Ectodermal cell (in vitro differentiated cells): ENCODE measurements around the gene SLC9A3.
"Not testable (repeated sequence)": the region's sequence is repeated elsewhere in the genome, so short reads cannot be mapped to it uniquely, and the experiment has no call there.

Experiments
- H3K27ac ChIP-seq: 2 replicates; pipeline ENCODE4 v1.7.0; 2013; ENCODE audit warnings: mild to moderate bottlenecking, low read depth, low read length; ENCODE audit not compliant: insufficient read depth, poor library complexity, severe bottlenecking
- H3K27me3 ChIP-seq: 2 replicates; pipeline ENCODE4 v1.7.0; 2013; ENCODE audit warnings: mild to moderate bottlenecking, low read length; ENCODE audit not compliant: insufficient read depth, control insufficient read depth, poor library complexity, severe bottlenecking
- H3K36me3 ChIP-seq: one replicate; pipeline ENCODE4 v1.7.0; 2013; ENCODE audit warnings: low read length; ENCODE audit not compliant: control insufficient read depth, insufficient read depth
- H3K4me1 ChIP-seq: one replicate; pipeline ENCODE4 v1.7.0; 2013; ENCODE audit warnings: low read length; ENCODE audit not compliant: control insufficient read depth, insufficient read depth
- H3K4me3 ChIP-seq: 2 replicates; pipeline ENCODE4 v1.7.0; 2013; ENCODE audit warnings: low read depth, low read length, control low read depth; ENCODE audit not compliant: insufficient read depth
- H3K9me3 ChIP-seq: 2 replicates; pipeline ENCODE4 v1.7.0; 2013; ENCODE audit warnings: mild to moderate bottlenecking, low read length, moderate library complexity; ENCODE audit not compliant: control insufficient read depth
- WGBS, 2 experiments: methylation state at CpG; one replicate each; pipeline ENCODE4 v1.1.7; 2013; ENCODE audit warnings: missing lambda C conversion rate in 2 of 2; 5-methylcytosine and 5-hydroxymethylcytosine counted together

SLC9A3 gene

GRCh38 chr5:474840-475661, 49.2 kb downstream of the SLC9A3 start:
- Histone ChIP-seq H3K4me3 (no peak overlapping the region), H3K36me3 (no peaks in the 10 kb centered on the region), H3K9me3 (no peaks in the 10 kb centered on the region), H3K4me1 (peaks cover 6% of the 10 kb centered on the region), H3K27ac (no peak overlapping the region), H3K27me3 (peaks cover 45% of the 10 kb centered on the region)
- WGBS, 2 experiments, result 20% methylated on average over 50 of the region's 50 CpGs

- 1 to 2% methylated on average over 21 to 40 of the region's 50 CpGs for WGBS, 2 experiments
Observed at GRCh38 chr5:474232-474839, 49.9 kb downstream of the SLC9A3 start.

GRCh38 chr5:473551-474192, 50.6 kb downstream of the SLC9A3 start:
- H3K27ac ChIP-seq, result no peak overlapping the region
- no peaks in the 10 kb centered on the region for H3K9me3 ChIP-seq
- H3K4me1 ChIP-seq, result peaks cover 6% of the 10 kb centered on the region
- peak overlapping the region; percentile 67 for H3K4me3 ChIP-seq
- peaks cover 45% of the 10 kb centered on the region for H3K27me3 ChIP-seq
- no peaks in the 10 kb centered on the region for H3K36me3 ChIP-seq
- WGBS, 2 experiments, result 1% methylated on average over 44 of the region's 44 CpGs

More at GRCh38 chr5:474232-474839, 49.9 kb downstream of the SLC9A3 start:
- Histone ChIP-seq H3K27me3 (peaks cover 45% of the 10 kb centered on the region), H3K4me3 (peak overlapping the region; percentile 67)
- not testable (repeated sequence) for H3K9me3 ChIP-seq, H3K27ac ChIP-seq, H3K4me1 ChIP-seq, H3K36me3 ChIP-seq

- no peaks in the 10 kb centered on the region for H3K36me3 ChIP-seq
- H3K27ac ChIP-seq, result no peak overlapping the region
- 1% methylated on average over 137 of the region's 137 CpGs for WGBS, 2 experiments
Observed at GRCh38 chr5:472656-473550, 51.3 kb downstream of the SLC9A3 start.

GRCh38 chr5:472076-472655, 52.1 kb downstream of the SLC9A3 start:
- Histone ChIP-seq H3K4me1 (peaks cover 6% of the 10 kb centered on the region), H3K36me3 (no peaks in the 10 kb centered on the region), H3K9me3 (no peaks in the 10 kb centered on the region), H3K27ac (no peak overlapping the region), H3K27me3 (peaks cover 41% of the 10 kb centered on the region), H3K4me3 (peak overlapping the region; percentile 58)
- WGBS, 2 experiments, result 43 to 44% methylated on average over 30 of the region's 30 CpGs

More at GRCh38 chr5:472656-473550, 51.3 kb downstream of the SLC9A3 start:
- Histone ChIP-seq H3K9me3 (no peaks in the 10 kb centered on the region), H3K4me3 (peak overlapping the region; percentile 67), H3K4me1 (peaks cover 6% of the 10 kb centered on the region), H3K27me3 (peaks cover 45% of the 10 kb centered on the region)

- no peak overlapping the region for H3K27ac ChIP-seq
- WGBS, 2 experiments, result 89 to 91% methylated on average over 6 of the region's 6 CpGs
- H3K27me3 ChIP-seq, result peaks cover 36% of the 10 kb centered on the region
- H3K36me3 ChIP-seq, result no peaks in the 10 kb centered on the region
- H3K4me3 ChIP-seq, result peak overlapping the region; percentile 58
- H3K9me3 ChIP-seq, result no peaks in the 10 kb centered on the region
- peaks cover 6% of the 10 kb centered on the region for H3K4me1 ChIP-seq
Observed at GRCh38 chr5:471750-472058, 52.5 kb downstream of the SLC9A3 start.

- Histone ChIP-seq H3K36me3 (no peaks in the 10 kb centered on the region), H3K27me3 (peaks cover 30% of the 10 kb centered on the region), H3K9me3 (no peaks in the 10 kb centered on the region), H3K4me1 (peaks cover 6% of the 10 kb centered on the region), H3K27ac (no peak overlapping the region), H3K4me3 (no peak overlapping the region)
- 95 to 96% methylated on average over 31 of the region's 31 CpGs for WGBS, 2 experiments
Observed at GRCh38 chr5:470961-471749, 53.1 kb downstream of the SLC9A3 start.

GRCh38 chr5:469752-470483, 54.3 kb downstream of the SLC9A3 start:
- Histone ChIP-seq H3K36me3 (peaks cover 7% of the 10 kb centered on the region), H3K4me3 (no peak overlapping the region), H3K9me3 (no peaks in the 10 kb centered on the region), H3K27me3 (peaks cover 18% of the 10 kb centered on the region), H3K27ac (no peak overlapping the region), H3K4me1 (peaks cover 4% of the 10 kb centered on the region)
- 93 to 94% methylated on average over 19 of the region's 19 CpGs for WGBS, 2 experiments
